BE2C (cell line): Measurements from ENCODE around the gene ZFYVE16.
"Not testable (repeated sequence)": the region's sequence is repeated elsewhere in the genome, so short reads cannot be mapped to it uniquely, and the experiment has no call there.

Experiments
- DNase-seq: peaks from one replicate; pipeline ENCODE4 v3.0.0-alpha.2; 2020
- H3K27me3 ChIP-seq: fragments of 250-450 bp; sonication (Bioruptor Pico); 2 replicates; pipeline ENCODE4 v1.5.1; 2020; ENCODE audit warnings: mild to moderate bottlenecking
- H3K36me3 ChIP-seq: fragments of 250-450 bp; sonication (Bioruptor Pico); 2 replicates; pipeline ENCODE4 v1.5.1; 2020; ENCODE audit warnings: mild to moderate bottlenecking
- H3K4me1 ChIP-seq: fragments of 250-450 bp; sonication (Bioruptor Pico); 2 replicates; pipeline ENCODE4 v1.5.1; 2020
- H3K4me3 ChIP-seq: 2 replicates; pipeline ENCODE4 v1.5.1; 2011; ENCODE audit warnings: low read depth, low read length
- H3K9me3 ChIP-seq: fragments of 250-450 bp; sonication (Bioruptor Pico); 2 replicates; pipeline ENCODE4 v1.5.1; 2020
- CTCF ChIP-seq: IDR thresholded peaks from 2 replicates; pipeline ENCODE4 v1.5.1; 2012; ENCODE audit warnings: mild to moderate bottlenecking, low read depth, low read length

The ZFYVE16 gene

DNA sequence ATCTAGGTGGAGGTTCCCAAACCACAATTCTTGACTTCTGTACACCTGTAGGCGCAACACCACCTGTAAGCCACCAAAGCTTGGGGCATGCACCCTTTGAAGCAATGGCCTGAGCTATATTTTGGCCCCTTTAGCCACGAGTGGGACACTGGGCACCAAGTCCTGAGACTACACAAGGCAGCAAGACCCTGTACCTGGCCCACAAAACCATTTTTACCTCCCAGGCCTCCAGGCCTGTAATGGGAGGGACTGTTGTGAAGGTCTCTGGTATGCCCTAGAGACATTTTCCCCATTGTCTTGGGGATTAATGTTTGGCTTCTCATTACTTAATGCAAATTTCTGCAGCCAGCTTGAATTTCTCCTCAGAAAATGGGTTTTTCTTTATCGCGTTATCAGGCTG lies 55.4 kb downstream of the ZFYVE16 start:
- Histone ChIP-seq H3K9me3 (no peaks in the 10 kb centered on the region; the same call in 1 of the 2 replicates), H3K4me3 (no peak overlapping the region), H3K4me1 (no peaks in the 10 kb centered on the region), H3K36me3 (peaks cover 55% of the 10 kb centered on the region), H3K27me3 (no peaks in the 10 kb centered on the region)
- no peak for TF ChIP-seq CTCF
- no peak for DNase-seq

- peaks cover 32% of the 10 kb centered on the region for H3K36me3 ChIP-seq
- H3K27me3 ChIP-seq: no peaks in the 10 kb centered on the region
- H3K4me3 ChIP-seq: no peak overlapping the region
- TF ChIP-seq CTCF: no peak
- H3K4me1 ChIP-seq: no peaks in the 10 kb centered on the region
- no peaks in the 10 kb centered on the region; the same call in 1 of the 2 replicates for H3K9me3 ChIP-seq
- no peak for DNase-seq
Observed at GRCh38 chr5:80466669-80467485, 59.0 kb downstream of the ZFYVE16 start.

GRCh38 chr5:80468131-80468530 lies 60.3 kb downstream of the ZFYVE16 start:
- DNase-seq: no peak
- H3K36me3 ChIP-seq: peaks cover 24% of the 10 kb centered on the region
- no peaks in the 10 kb centered on the region for H3K4me1 ChIP-seq
- no peaks in the 10 kb centered on the region for H3K27me3 ChIP-seq
- H3K9me3 ChIP-seq: no peaks in the 10 kb centered on the region; the same call in 1 of the 2 replicates
- no peak for TF ChIP-seq CTCF
- no peak overlapping the region for H3K4me3 ChIP-seq

- not testable (repeated sequence) for H3K27me3 ChIP-seq, DNase-seq, H3K4me1 ChIP-seq, H3K9me3 ChIP-seq, H3K4me3 ChIP-seq
- peaks cover 32% of the 10 kb centered on the region for H3K36me3 ChIP-seq
Observed at GRCh38 chr5:80470631-80471030, 62.8 kb downstream of the ZFYVE16 start.

GRCh38 chr5:80474929-80475328 lies 67.1 kb downstream of the ZFYVE16 start:
- no peak for DNase-seq
- Histone ChIP-seq H3K36me3 (peaks cover 31% of the 10 kb centered on the region), H3K4me1 (no peaks in the 10 kb centered on the region), H3K27me3 (no peaks in the 10 kb centered on the region), H3K4me3 (no peak overlapping the region), H3K9me3 (no peaks in the 10 kb centered on the region)
- TF ChIP-seq CTCF: no peak

DNA sequence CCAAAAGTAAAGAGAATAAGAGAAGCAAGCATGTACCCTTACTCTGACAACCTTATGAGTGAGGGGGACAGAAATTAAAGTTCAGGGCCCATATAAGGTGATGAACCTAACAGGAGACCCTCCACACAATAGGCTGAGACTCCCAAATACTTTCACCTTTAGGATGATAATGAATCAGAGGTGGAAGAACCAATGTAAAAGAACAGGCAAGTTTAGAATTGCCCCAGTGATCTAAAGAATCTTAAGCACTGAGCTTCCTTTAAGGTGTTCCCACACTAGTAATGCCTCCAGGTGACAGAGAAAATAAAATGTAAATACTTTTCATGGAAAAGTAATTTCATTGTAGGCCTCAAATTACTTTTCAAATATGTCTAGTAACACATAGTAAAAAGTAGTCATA lies 71.8 kb downstream of the ZFYVE16 start:
- Histone ChIP-seq H3K36me3 (peaks cover 12% of the 10 kb centered on the region), H3K9me3 (no peaks in the 10 kb centered on the region), H3K4me1 (no peaks in the 10 kb centered on the region), H3K4me3 (no peak overlapping the region), H3K27me3 (no peaks in the 10 kb centered on the region)
- DNase-seq: no peak
- TF ChIP-seq CTCF: no peak
